Caco-2 (cell line): Measurements from ENCODE around the gene VDAC2. TPM values are rescaled to one million over a fixed set of nuclear protein-coding genes. Genes with fewer than 3 reads are reported as not detected.

Experiments
- BruUV-seq: library from RNA; stranded (reverse); fragments of 400-500 nt; replicated peaks from 2 replicates; lab custom pipeline; 2021; lab: Mats Ljungman, UMichigan
- CTCF ChIA-PET: fragments of 300-600 bp; sonication (Branson Sonifier 250); formaldehyde crosslinking; loops from one replicate; lab custom pipeline; 2022; ENCODE audit warnings: antibody characterized with exemption; lab: Charles Lee
- POLR2A ChIA-PET: fragments of 300-600 bp; sonication (Branson Sonifier 250); formaldehyde crosslinking; loops from one replicate; lab custom pipeline; 2022; ENCODE audit warnings: antibody characterized with exemption; lab: Charles Lee
- DNase-seq, 2 experiments: peaks; one replicate each; pipeline versions ENCODE4 v3.0.0 to v3.0.0-alpha.2; 2020 to 2022
- H3K27me3 ChIP-seq: replicated peaks from 2 replicates; pipeline ENCODE4 v1.6.0; 2011; ENCODE audit warnings: low read length; ENCODE audit not compliant: control insufficient read depth, insufficient read depth
- H3K36me3 ChIP-seq: 2 replicates; pipeline ENCODE4 v1.5.1; 2011; ENCODE audit warnings: low read length; ENCODE audit not compliant: control insufficient read depth, insufficient read depth
- H3K4me1 ChIP-seq: fragments of 250-450 bp; sonication (Bioruptor Pico); 2 replicates; pipeline ENCODE4 v1.5.1; 2020; ENCODE audit warnings: mild to moderate bottlenecking
- H3K4me3 ChIP-seq: 2 replicates; pipeline ENCODE4 v1.5.1; 2011; ENCODE audit warnings: low read depth, mild to moderate bottlenecking, control low read depth, low read length
- H3K9me3 ChIP-seq: fragments of 250-450 bp; sonication (Bioruptor Pico); 2 replicates; pipeline ENCODE4 v1.5.1; 2020; ENCODE audit warnings: mild to moderate bottlenecking, moderate library complexity
- H3K27ac Mint-ChIP-seq: one replicate; pipeline ENCODE4 v1.8.0; 2022; ENCODE audit warnings: mixed read lengths; ENCODE audit not compliant: unreplicated experiment
- H3K27me3 Mint-ChIP-seq: one replicate; pipeline ENCODE4 v1.8.0; 2022; ENCODE audit warnings: mixed read lengths; ENCODE audit not compliant: insufficient read depth, unreplicated experiment
- H3K36me3 Mint-ChIP-seq: one replicate; pipeline ENCODE4 v1.8.0; 2022; ENCODE audit warnings: mild to moderate bottlenecking, mixed read lengths; ENCODE audit not compliant: insufficient read depth, unreplicated experiment
- H3K4me1 Mint-ChIP-seq: one replicate; pipeline ENCODE4 v1.8.0; 2022; ENCODE audit warnings: low read depth, mixed read lengths; ENCODE audit not compliant: unreplicated experiment
- H3K4me3 Mint-ChIP-seq: one replicate; pipeline ENCODE4 v1.8.0; 2022; ENCODE audit warnings: mild to moderate bottlenecking, moderate library complexity, mixed read lengths; ENCODE audit not compliant: unreplicated experiment
- H3K9me3 Mint-ChIP-seq: one replicate; pipeline ENCODE4 v1.8.0; 2022; ENCODE audit warnings: mixed read lengths; ENCODE audit not compliant: unreplicated experiment
- CTCF ChIP-seq, 2 experiments: fragments of 200-600 bp in 1 of 2; IDR thresholded peaks; 1 replicate in 1 of 2; 2 replicates in 1 of 2; pipeline versions ENCODE4 v1.5.1 to v1.8.0; 2011 to 2022; ENCODE audit warnings: antibody characterized with exemption in 1 of 2, control low read depth in 1 of 2, inconsistent platforms in 1 of 2, low read depth in 1 of 2, low read length in 1 of 2, mild to moderate bottlenecking in 1 of 2, moderate library complexity in 1 of 2; ENCODE audit not compliant: insufficient read depth in 1 of 2, severe bottlenecking in 1 of 2, unreplicated experiment in 1 of 2
- intact Hi-C: fragments of 100-400 bp; cut with micrococcal nuclease; formaldehyde crosslinking; loops from one replicate; pipeline ENCODE4 v1.10.0; 2022; ENCODE audit not compliant: unreplicated experiment
- total RNA-seq: library from RNA; stranded (reverse); gene quantifications from 2 replicates; pipeline ENCODE4 v1.2.3, GENCODE V29; 2022

The VDAC2 gene
- total RNA-seq, 1 experiment from 2014 or later, result 244 TPM

- no peak for DNase-seq
- POLR2A ChIA-PET, result interaction anchor here (0.6 to 3.1 kb wide), 5 partner anchors 11 to 202 kb away, joined by 4 to 32 read pairs (median 5); partner anchors contain the start of gene VDAC2
- peaks cover 41% of the 10 kb centered on the region for H3K4me1 ChIP-seq
- H3K9me3 ChIP-seq, result no peaks in the 10 kb centered on the region
- Mint-ChIP-seq H3K4me1 (peaks cover 24% of the 10 kb centered on the region), H3K27me3 (no peaks in the 10 kb centered on the region), H3K36me3 (peaks cover 36% of the 10 kb centered on the region), H3K9me3 (no peaks in the 10 kb centered on the region), H3K27ac (peak overlapping the region; percentile 43), H3K4me3 (peak overlapping the region; percentile 85)
- intact Hi-C loops, result loop anchor here (1.0 to 10.0 kb wide), 3 partner anchors 125 to 972 kb away; partner anchors contain the start of gene SAMD8
- no peaks in the 10 kb centered on the region for H3K27me3 ChIP-seq
- no peak for TF ChIP-seq CTCF (IDR thresholded peaks at IDR 0.05; ENCODE audit: insufficient read depth in 1 of 2, low read depth in 1 of 2, low read length in 1 of 2, severe bottlenecking in 1 of 2, unreplicated experiment in 1 of 2)
- BruUV-seq, result TSS peak; percentile 42
- peaks cover 9% of the 10 kb centered on the region for H3K36me3 ChIP-seq
- no peak overlapping the region for H3K4me3 ChIP-seq
- CTCF ChIA-PET, result interaction anchor here (0.7 to 3.5 kb wide), 16 partner anchors 9 to 1067 kb away, joined by 3 to 108 read pairs (median 6); partner anchors contain the start of gene VDAC2
Observed at GRCh38 chr10:75236178-75236825, 25.7 kb downstream of the VDAC2 start.

GRCh38 chr10:75238182-75239095, 27.8 kb downstream of the VDAC2 start:
- no peaks in the 10 kb centered on the region for H3K36me3 ChIP-seq
- no peak for TF ChIP-seq CTCF (IDR thresholded peaks at IDR 0.05; ENCODE audit: insufficient read depth in 1 of 2, low read depth in 1 of 2, low read length in 1 of 2, severe bottlenecking in 1 of 2, unreplicated experiment in 1 of 2)
- ChIA-PET CTCF (interaction anchor here (0.6 to 1.5 kb wide), 3 partner anchors 13 to 1065 kb away, joined by 3 to 6 read pairs (median 5); no protein-coding TSS in a partner anchor), POLR2A (no interaction called here)
- intact Hi-C loops, result loop anchor here (10.0 kb wide), 2 partner anchors 214 to 974 kb away; no protein-coding TSS in a partner anchor
- peak in 1 of 2 experiments; percentile 59 for DNase-seq
- no peaks in the 10 kb centered on the region for H3K9me3 Mint-ChIP-seq
- H3K27ac Mint-ChIP-seq, result peak overlapping the region; percentile 46
- H3K27me3 ChIP-seq, result no peaks in the 10 kb centered on the region
- H3K4me3 ChIP-seq, result no peak overlapping the region
- H3K9me3 ChIP-seq, result no peaks in the 10 kb centered on the region
- H3K4me1 ChIP-seq, result peaks cover 29% of the 10 kb centered on the region
- peaks cover 15% of the 10 kb centered on the region for H3K36me3 Mint-ChIP-seq
- H3K4me1 Mint-ChIP-seq, result peaks cover 11% of the 10 kb centered on the region
- H3K4me3 Mint-ChIP-seq, result no peak overlapping the region
- no peaks in the 10 kb centered on the region for H3K27me3 Mint-ChIP-seq
- BruUV-seq, result no TSS peak
